Measurements from ENCODE around the gene SERTM1.

The SERTM1 gene

GRCh38 chr13:36712770-36713169 is 39.0 kb downstream of the SERTM1 start:
- DNase-seq, result no peak

DNA sequence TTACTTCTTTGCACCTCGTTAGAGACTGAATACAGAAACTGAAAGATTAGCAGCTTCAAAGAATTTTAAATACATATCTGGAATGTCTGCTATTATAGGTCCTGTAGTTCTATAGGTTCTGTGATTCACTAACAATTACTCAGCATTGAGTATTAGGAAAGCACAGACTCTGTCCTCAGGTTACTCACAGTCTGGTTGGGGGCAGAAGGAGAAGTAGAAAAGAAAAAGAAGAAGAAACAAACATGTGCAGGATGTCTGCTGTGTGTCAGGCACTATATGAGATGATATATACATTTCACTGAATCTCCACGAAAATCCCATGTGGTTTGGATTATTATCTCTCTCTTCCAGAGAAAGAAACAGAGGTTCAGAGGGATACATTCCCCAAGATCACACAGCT is 40.1 kb downstream of the SERTM1 start:
- DNase-seq, result no peak

DNA sequence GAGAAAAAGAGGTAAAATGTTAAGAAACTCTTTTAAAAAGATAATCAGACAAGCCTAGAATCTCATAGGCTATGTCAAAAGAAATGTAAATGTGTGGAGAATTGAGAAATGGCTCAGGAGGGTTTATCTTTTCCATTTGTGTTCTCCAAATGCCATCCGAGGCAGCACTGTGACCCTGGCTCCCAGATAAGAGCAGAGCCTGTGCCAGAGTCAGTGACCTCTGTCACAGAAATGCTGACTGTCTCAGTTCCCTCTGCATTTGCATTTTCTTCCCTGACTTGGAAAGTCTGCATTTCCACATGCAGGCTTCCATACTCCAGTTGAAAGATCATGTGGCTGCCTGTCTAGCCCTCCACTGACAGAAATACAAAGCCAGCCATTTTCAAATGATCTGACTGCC is 42.0 kb downstream of the SERTM1 start:
- DNase-seq, result no peak

DNA sequence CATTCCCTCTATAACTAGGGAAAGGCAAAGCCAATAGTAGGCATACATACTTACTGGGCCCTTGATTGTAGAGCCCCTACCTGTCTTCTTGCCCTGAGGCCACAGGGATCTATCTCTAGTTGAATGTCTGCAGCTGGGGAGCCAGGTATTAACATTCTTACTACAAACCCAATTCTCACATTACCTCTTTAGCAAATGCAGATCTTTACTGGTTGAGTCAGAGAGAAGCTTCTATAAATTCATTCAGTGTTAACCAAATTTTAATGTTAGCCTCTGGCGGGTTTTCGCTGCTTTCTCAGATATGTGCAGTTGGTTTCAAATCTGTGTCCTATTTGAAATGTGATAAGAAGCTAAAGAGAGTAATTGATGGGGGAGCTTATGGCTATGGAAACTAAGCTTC is 43.2 kb downstream of the SERTM1 start:
- no peak for DNase-seq

DNA sequence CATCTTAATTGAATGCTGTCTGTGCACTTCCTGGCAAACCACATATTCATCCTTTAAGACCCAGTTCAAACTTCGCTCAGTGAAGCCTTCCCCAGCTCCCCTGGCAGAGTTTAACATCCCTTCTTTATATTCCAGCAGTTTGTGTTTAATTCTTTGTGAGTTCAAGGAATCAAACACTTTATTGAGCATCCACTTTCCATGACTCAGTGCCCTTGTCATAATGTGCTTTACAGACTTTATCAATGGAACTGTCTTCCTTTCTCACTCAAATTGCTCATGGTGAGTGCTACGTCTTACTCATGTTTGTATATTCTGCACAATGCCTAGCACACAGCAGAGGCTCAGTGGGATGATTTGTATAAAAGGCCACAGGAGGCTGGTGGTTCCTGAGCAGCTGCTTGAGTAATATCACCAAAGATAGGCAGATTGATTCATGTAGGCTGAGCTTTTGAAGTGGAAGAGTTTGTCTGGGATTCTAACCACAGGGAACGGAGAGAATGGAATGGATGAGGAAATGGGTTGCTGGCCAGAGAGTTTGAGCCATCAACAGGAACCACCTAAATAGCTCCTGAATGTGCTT is 44.2 kb downstream of the SERTM1 start:
- no peak for DNase-seq

- no peak for DNase-seq
Observed at GRCh38 chr13:36718686-36719085, 44.9 kb downstream of the SERTM1 start.

- no peak for DNase-seq
Observed at GRCh38 chr13:36724141-36724540, 50.3 kb downstream of the SERTM1 start.

GRCh38 chr13:36725936-36726335 is 52.1 kb downstream of the SERTM1 start:
- DNase-seq, result no peak

GRCh38 chr13:36728006-36728405 is 54.2 kb downstream of the SERTM1 start:
- DNase-seq, result no peak

DNA sequence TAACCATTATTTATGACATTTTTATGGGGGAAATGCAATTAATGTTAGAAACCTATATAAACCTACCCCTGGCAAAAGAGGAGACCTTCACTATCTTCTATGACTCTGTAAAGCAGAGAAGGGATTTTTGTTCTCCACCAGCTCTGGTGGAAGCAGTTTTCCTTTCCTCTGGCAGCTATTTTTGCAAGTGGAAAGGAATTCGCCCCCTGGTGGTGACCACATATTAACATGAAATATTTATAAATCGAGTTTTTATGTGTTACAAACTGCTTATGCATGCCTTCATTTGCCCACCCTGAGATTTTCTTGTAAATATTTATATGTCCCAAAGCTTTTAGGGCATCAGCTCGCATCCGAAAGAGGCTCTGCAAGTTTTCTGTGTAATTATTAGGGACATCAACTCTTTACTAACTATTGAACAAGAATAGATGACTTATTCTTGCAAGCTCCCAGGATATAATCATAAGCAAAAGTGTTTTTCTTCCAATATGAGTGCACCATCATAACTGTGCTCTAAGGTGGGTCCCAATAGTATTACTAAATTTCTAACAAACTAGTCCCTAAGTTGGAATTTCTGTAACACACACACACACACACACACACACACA is 62.4 kb downstream of the SERTM1 start:
- DNase-seq, result peak; percentile 54

- DNase-seq, result no peak
Observed at GRCh38 chr13:36737524-36738083, 63.8 kb downstream of the SERTM1 start.

DNA sequence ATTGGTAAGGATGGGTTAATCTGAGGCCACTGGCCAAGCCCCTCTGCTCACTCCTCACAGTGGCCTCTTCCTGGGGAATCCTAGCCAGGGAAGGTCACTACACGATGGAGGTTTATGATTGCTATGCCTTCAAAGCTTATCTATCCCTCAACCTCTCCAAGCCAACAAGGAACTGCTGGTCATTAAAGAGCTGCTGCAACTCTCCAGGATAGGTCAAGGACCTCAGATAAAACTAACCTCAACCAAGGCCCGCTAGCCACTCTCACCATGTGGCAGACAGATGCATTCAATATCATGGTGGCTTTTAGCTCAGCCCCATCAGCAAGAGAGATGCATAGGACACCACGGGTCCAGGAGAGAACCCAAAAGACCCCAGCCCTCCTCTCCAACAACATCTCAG is 71.6 kb downstream of the SERTM1 start:
- DNase-seq, result no peak

- DNase-seq, result no peak
Observed at GRCh38 chr13:36746051-36746450, 72.2 kb downstream of the SERTM1 start.
